NCI-H748 treated with DMSO at 0.1 percent for 48 hours (cell line): ENCODE measurements around the gene ERVW-1.
"Not testable (repeated sequence)": the region's sequence is repeated elsewhere in the genome, so short reads cannot be mapped to it uniquely, and the experiment has no call there.

Experiments
- DNase-seq: peaks from one replicate; lab custom pipeline; 2025; lab: John Stamatoyannopoulos, UW

Gene ERVW-1

DNA sequence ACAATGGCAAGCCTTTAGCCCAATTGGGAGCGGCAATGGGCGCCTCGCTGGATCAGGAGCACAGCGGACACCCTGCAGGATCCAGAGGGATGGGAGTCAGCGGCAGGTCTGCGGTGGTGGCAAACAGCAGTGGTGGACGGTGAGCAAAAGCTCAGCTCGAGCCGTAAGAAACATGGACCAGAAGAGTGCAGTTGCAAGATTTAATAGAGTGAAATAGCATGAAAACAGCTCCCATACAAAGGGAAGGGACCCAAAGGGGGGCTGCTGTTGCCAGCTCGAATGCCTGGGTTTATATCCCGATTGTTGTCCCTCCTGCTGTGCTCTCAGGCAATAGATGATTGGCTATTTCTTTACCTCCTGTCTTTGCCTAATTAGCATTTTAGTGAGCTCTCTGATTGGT, at the start of gene ERVW-1:
Gene ERVW-1, minus strand, starts transcription at position 266 of the 400 bp plus-strand sequence. CDS start 7,565 bp downstream, outside the sequence.
- not testable (repeated sequence) for DNase-seq

- no peak for DNase-seq
These were observed 45.4 kb upstream of the ERVW-1 start for GRCh38 chr7:92523110-92523509.

GRCh38 chr7:92520024-92520423, 42.3 kb upstream of the ERVW-1 start:
- DNase-seq = no peak

GRCh38 chr7:92517631-92518030, 39.9 kb upstream of the ERVW-1 start:
- DNase-seq = no peak

DNA sequence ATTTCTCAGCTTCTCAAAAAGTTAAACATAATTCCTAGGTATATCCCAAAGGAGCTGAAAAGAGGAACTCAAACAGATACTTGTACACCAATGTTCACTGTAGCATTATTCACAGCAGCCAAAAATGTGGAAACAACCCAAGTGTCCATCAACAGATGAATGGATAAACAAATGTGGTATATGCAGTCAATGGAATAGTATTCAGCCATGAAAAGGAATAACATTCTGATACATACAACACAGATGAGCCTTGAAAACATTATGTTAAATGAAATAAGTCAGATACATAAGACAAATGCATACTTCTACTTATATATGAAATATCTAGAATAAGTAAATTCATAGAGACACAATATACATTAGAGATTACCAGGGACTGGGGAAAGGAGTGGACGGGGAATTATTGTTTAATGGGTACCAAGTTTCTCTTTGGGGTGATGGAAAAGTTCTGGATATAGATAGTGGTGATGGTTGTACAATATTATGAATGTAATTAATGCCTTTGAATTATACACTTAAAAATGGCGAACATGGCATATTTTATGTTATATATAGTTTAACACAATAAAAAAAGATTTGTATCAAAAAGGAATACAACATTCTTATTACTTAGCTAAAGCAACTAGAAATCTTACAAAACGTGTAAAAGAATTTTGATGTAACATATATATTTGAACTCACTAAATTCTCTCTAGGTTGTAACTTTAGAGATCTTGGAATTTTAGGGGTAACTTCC, 35.6 kb upstream of the ERVW-1 start:
- no peak for DNase-seq

- DNase-seq = no peak
These were observed 31.2 kb upstream of the ERVW-1 start for GRCh38 chr7:92508946-92509345.

- DNase-seq = no peak
These were observed 28.6 kb upstream of the ERVW-1 start for GRCh38 chr7:92506363-92506762.

DNA sequence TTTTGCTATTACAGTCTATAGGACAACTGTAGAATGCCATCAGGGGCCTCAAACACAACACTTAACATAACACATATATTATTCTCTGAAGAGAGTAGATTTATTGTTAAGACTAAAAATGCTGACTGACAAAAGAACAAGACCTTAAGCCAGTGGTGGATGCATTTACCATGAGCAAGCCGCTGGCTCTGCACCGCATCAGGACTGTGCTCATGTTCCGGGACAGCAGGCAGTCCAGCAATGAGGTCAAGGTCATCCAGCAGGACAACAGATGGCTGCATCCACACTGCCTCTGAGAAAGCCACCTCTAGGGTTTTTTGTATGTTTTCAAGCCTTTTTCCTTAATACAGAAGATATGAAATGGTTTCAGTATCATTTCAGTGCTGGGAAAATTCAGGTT, 26.8 kb upstream of the ERVW-1 start:
- DNase-seq = no peak

GRCh38 chr7:92503767-92504166, 26.0 kb upstream of the ERVW-1 start:
- DNase-seq = no peak

GRCh38 chr7:92498557-92498956, 20.8 kb upstream of the ERVW-1 start:
- DNase-seq = no peak

DNA sequence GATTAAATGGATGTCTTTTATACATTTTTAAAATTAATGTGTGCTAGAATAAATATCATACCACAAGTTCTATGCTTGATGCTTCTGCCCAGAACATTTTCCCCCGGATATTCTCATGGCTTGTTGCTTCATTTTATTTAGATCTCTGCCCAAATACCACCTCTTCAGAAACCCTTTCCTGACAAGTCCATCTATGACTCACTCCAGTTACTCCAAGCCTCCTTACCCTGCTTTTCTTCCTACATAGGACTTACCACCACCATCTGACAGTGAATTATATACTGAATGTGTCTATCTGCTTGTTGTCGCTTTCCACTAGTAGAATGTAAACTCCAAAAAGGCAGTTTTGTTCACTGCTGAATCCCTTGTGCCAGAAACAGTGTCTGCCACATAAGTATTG, 19.1 kb upstream of the ERVW-1 start:
- DNase-seq = no peak

DNA sequence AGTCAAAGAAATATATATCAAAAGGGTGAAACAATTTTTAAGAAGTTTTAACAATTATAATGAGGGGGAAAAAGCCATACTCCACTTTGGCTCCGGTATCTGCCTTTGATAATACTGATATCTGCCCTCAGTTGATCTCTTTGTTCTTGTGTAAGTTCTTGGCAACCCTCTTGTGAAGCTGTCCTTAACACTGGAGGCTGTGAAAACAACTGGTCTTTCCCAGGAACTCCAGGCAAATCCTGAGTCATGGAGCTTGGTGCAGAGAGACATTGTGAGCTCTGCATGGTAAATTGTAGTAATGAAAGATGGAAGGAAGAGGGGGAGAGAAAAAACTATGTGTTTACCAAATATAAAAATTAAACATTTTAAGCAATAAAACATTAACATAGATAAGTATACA, 11.9 kb upstream of the ERVW-1 start:
- no peak for DNase-seq

- DNase-seq = no peak
These were observed 10.1 kb upstream of the ERVW-1 start for GRCh38 chr7:92487804-92488203.

GRCh38 chr7:92485974-92486373, 8.2 kb upstream of the ERVW-1 start:
- DNase-seq = no peak

GRCh38 chr7:92485267-92485892, 7.6 kb upstream of the ERVW-1 start:
- no peak for DNase-seq

DNA sequence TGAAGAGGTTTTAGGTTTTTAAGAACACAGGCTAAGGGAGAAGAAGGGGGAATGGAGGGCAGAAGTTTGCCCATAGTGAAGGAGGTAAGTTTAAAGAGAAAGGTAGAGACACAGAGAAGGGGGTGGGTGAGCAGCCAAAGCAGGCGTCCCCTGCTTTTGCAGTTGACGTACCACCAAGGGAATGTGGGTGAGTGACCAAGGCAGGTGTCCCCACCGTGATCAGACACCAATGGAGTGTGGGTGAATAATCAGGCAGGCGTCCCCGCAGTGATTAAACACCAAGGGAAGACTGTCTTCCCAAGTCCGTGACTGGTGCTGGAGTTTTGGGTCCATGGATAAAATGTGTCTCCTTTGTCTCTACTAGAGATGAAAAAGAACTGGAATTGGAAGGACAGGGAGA, 6.5 kb upstream of the ERVW-1 start:
- DNase-seq = not testable (repeated sequence)

DNA sequence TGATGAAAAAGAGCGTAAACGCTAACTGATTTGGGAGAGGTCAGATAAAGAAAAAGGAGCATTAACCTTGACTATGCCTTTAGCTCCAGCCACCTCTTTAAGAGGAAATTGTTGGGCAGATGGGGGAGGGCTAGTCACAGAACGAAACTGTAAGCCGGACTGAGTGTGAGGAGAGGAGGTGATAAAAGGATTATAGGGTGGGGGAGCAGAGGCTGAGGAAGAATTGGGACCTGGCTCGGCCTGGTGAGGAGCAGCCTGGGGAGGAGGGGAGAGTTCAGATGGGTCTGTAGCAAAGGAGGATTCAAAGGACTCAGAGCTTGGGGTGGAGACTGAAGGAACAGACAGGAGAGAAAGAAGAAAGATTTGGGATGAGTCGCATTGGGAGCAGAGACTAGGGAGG, 5.9 kb upstream of the ERVW-1 start:
- not testable (repeated sequence) for DNase-seq

DNA sequence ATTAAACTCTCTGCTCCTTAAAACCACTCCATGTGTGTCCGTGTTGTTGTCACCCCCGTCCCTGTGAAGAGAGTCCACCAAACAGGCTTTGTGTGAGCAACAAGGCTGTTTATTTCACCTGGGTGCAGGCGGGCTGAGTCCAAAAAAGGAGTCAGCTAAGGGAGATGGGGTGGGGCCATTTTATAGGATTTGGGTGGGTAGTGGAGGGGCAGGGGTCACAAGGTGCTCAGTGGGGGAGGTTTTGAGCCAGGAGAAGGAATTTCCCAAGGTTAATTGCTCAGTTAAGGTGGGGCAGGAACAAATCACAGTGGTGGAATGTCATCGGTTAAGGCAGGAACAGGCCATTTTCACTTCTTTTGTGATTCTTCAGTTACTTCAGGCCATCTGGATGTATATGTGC, 1.4 kb upstream of the ERVW-1 start:
- DNase-seq = not testable (repeated sequence)

DNA sequence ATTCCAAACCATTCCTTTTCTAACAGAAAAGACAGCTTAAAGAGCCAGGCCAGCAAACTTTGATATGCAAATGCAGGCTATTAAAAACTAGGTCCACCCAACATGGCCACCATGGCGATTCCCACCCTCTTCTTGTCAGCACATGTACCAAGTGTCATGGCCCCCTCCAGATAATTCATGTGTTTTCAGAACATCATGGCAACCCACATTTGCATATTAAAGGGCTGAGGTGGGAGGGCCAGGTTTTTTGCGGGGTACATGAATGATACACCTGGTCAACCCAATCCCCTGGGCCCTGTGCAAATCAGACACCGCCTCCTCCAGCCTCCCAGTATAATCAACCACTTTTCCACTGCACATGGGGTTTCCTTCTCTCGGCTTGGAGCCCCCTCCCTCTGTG, 965 bp upstream of the ERVW-1 start:
- no peak for DNase-seq

GRCh38 chr7:92478095-92478494, 349 bp upstream of the ERVW-1 start:
- no peak for DNase-seq

GRCh38 chr7:92475851-92476590, 1.7 kb downstream of the ERVW-1 start:
- DNase-seq = not testable (repeated sequence)

DNA sequence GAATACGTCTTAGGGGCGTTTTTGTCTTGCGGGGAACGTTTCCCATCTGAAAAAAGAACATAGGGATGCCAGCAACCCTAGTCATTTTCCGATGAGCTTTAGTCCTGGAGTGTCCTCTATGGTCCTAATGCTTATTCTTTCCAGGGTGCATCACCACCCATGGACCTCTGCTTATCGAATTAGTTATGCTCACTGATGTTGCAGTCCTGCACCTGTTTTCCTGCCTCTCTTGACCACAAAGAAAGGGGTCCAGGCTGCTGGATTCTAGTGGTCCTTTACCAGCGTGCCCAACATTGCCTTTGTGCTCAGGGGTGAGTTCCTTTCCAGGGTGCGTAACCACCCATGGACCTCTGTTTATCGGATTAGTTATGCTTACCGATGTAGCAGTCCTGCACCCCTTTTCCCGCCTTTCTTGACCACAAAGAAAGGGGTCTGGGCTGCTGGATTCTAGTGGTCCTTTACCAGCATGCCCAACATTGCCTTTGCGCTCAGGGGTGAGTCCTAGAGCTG, 2.4 kb downstream of the ERVW-1 start:
- not testable (repeated sequence) for DNase-seq

DNA sequence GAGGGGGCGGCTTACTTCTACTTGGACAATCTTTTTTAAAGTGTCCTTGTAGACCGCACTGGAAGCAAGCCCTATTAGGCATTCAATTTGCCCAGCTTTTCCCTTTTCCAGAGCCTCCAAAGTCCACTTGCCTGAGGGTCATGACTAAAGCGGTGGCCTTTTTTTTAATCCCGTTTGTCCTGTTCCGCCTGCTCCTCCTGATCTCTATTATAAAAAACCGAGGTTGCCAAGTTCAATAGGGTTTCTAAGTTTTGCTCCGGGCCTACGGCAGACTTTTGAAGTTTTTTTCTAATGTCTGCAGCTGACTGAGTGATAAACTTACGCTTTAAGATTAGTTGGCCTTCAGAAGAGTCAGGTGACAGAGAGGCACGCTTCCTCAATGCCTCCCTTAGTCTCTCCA, 3.8 kb downstream of the ERVW-1 start:
- not testable (repeated sequence) for DNase-seq
